HCT116 (cell line): ENCODE measurements around the gene SLC6A11. TPM values are rescaled to one million over a fixed set of nuclear protein-coding genes. Genes with fewer than 3 reads are reported as not detected.

Source experiments
- ATAC-seq: fragments of 200-7000 bp; cut with Tn5 transposase; 2 replicates; pipeline ENCODE4 v1.9.1; 2020; ENCODE audit warnings: mild to moderate bottlenecking, moderate library complexity
- BruUV-seq: library from RNA; stranded (reverse); fragments of 400-500 nt; replicated peaks from 2 replicates; lab custom pipeline; 2021; lab: Mats Ljungman, UMichigan
- CTCF ChIA-PET: fragments of 300-600 bp; sonication (Branson Sonifier 250); formaldehyde crosslinking; loops from one replicate; lab custom pipeline; 2021; ENCODE audit warnings: antibody characterized with exemption; lab: Charles Lee
- POLR2A ChIA-PET: fragments of 300-600, 350-600 bp; sonication (Branson Sonifier 250); formaldehyde crosslinking; loops from one replicate; lab custom pipeline; 2021; ENCODE audit warnings: antibody characterized with exemption; lab: Charles Lee
- RAD21 ChIA-PET, 2 experiments: fragments of 300-600 bp; sonication (Branson Sonifier 250); formaldehyde crosslinking; loops; one replicate each; lab custom pipeline; 2023; ENCODE audit warnings: low total read pairs in 2 of 2; ENCODE audit not compliant: uncharacterized antibody in 2 of 2, unreplicated experiment in 2 of 2, low non-redundant PET in 1 of 2; lab: Charles Lee
- DNase-seq: peaks from one replicate; pipeline ENCODE4 v3.0.0-alpha.2; 2010; ENCODE audit warnings: low read depth, low spot score
- H2AFZ ChIP-seq: fragments of 200-600 bp; shearing (Covaris generic), sonication (generic); 2 replicates; pipeline ENCODE4 v1.6.1; 2017; ENCODE audit warnings: low read depth, mixed run types, mixed read lengths, antibody characterized with exemption, low read length; ENCODE audit not compliant: poor library complexity, severe bottlenecking
- H3K27ac ChIP-seq: 2 replicates; pipeline ENCODE4 v1.5.1; 2012; ENCODE audit warnings: low read depth, low read length
- H3K27me3 ChIP-seq: fragments of 200-600 bp; sonication (generic); 2 replicates; pipeline ENCODE4 v1.6.1; 2016; ENCODE audit warnings: mixed run types, low read length, mixed read lengths; ENCODE audit not compliant: insufficient read depth
- H3K36me3 ChIP-seq, 2 experiments: fragments of 200-500 bp in 1 of 2; fragments of 200-600 bp in 1 of 2; sonication (Bioruptor generic) in 1 of 2; sonication (generic) in 1 of 2; 2 replicates each; pipeline versions ENCODE4 v1.5.1 to v1.6.1; 2014 to 2016; ENCODE audit warnings: low read length in 2 of 2, inconsistent platforms in 1 of 2, mixed read lengths in 1 of 2, mixed run types in 1 of 2; ENCODE audit not compliant: insufficient read depth in 2 of 2, control insufficient read depth in 1 of 2
- H3K4me1 ChIP-seq, 2 experiments: fragments of 200-600 bp in 1 of 2; sonication (generic) in 1 of 2; 2 replicates each; pipeline versions ENCODE4 v1.5.1 to v1.6.1; 2012 to 2017; ENCODE audit warnings: low read length in 2 of 2, inconsistent platforms in 1 of 2, mild to moderate bottlenecking in 1 of 2, mixed read lengths in 1 of 2, mixed run types in 1 of 2, moderate library complexity in 1 of 2; ENCODE audit not compliant: insufficient read depth in 2 of 2, control insufficient read depth in 1 of 2
- H3K4me2 ChIP-seq: fragments of 200-600 bp; sonication (generic); 2 replicates; pipeline ENCODE4 v1.6.1; 2017; ENCODE audit warnings: mixed run types, low read length, mixed read lengths
- H3K4me3 ChIP-seq, 2 experiments: fragments of 200-600 bp in 1 of 2; sonication (generic) in 1 of 2; replicated peaks in 1 of 2; 2 replicates each; pipeline ENCODE4 v1.5.1; 2011 to 2016; ENCODE audit warnings: low read length in 2 of 2, control low read depth in 1 of 2, low read depth in 1 of 2, mild to moderate bottlenecking in 1 of 2, mixed read lengths in 1 of 2, mixed run types in 1 of 2
- H3K79me2 ChIP-seq: fragments of 200-600 bp; sonication (generic); 2 replicates; pipeline ENCODE4 v1.6.1; 2017; ENCODE audit warnings: mild to moderate bottlenecking, mixed run types, low read length, moderate library complexity, mixed read lengths; ENCODE audit not compliant: insufficient read depth
- H3K9ac ChIP-seq: fragments of 200-600 bp; sonication (generic); 2 replicates; pipeline ENCODE4 v1.6.1; 2016; ENCODE audit warnings: low read length, mixed read lengths
- H3K9me2 ChIP-seq: fragments of 200-600 bp; sonication (generic), shearing (Covaris generic); 2 replicates; pipeline ENCODE4 v1.6.1; 2017; ENCODE audit warnings: mixed run types, mild to moderate bottlenecking, moderate library complexity; ENCODE audit not compliant: insufficient read depth
- H3K9me3 ChIP-seq, 2 experiments: fragments of 200-500 bp in 1 of 2; fragments of 200-600 bp in 1 of 2; sonication (Bioruptor generic) in 1 of 2; sonication (generic) in 1 of 2; 2 replicates each; pipeline ENCODE4 v1.6.1; 2014 to 2017; ENCODE audit warnings: low read length in 2 of 2, mixed read lengths in 2 of 2, inconsistent platforms in 1 of 2, low read depth in 1 of 2, mild to moderate bottlenecking in 1 of 2, mixed run types in 1 of 2, moderate library complexity in 1 of 2; ENCODE audit not compliant: control insufficient read depth in 1 of 2, insufficient read depth in 1 of 2
- H4K20me1 ChIP-seq: fragments of 200-600 bp; sonication (generic), shearing (Covaris generic); 2 replicates; pipeline ENCODE4 v1.6.1; 2017; ENCODE audit warnings: mixed run types, mild to moderate bottlenecking, moderate library complexity; ENCODE audit not compliant: insufficient read depth
- CBX3 ChIP-seq: IDR thresholded peaks from 2 replicates; pipeline ENCODE4 v1.6.1; 2012; ENCODE audit warnings: low read depth
- CEBPB ChIP-seq: IDR thresholded peaks from 2 replicates; pipeline ENCODE4 v1.6.1; 2012; ENCODE audit warnings: low read depth
- EGR1 ChIP-seq: IDR thresholded peaks from 2 replicates; pipeline ENCODE4 v1.6.1; 2012; ENCODE audit warnings: low read depth
- ELF1 ChIP-seq: IDR thresholded peaks from 2 replicates; pipeline ENCODE4 v1.6.1; 2012; ENCODE audit warnings: low read depth, borderline replicate concordance
- EZH2 ChIP-seq: fragments of 200-600 bp; sonication (generic); IDR thresholded peaks from 2 replicates; pipeline ENCODE4 v1.6.1; 2017; ENCODE audit warnings: antibody characterized with exemption, mixed run types
- EZH2phosphoT487 ChIP-seq: fragments of 200-600 bp; IDR thresholded peaks from 2 replicates; pipeline ENCODE4 v1.6.1; 2018; ENCODE audit warnings: antibody characterized with exemption, borderline replicate concordance
- FOSL1 ChIP-seq: IDR thresholded peaks from 2 replicates; pipeline ENCODE4 v1.6.1; 2012; ENCODE audit warnings: low read depth
- POLR2A ChIP-seq: IDR thresholded peaks from 2 replicates; pipeline ENCODE4 v1.7.0; 2011; ENCODE audit warnings: borderline replicate concordance; ENCODE audit not compliant: insufficient read depth, insufficient read length; ENCODE audit errors: extremely low read depth
- SP1 ChIP-seq: IDR thresholded peaks from 2 replicates; pipeline ENCODE4 v1.6.1; 2012; ENCODE audit warnings: low read depth
- YY1 ChIP-seq: IDR thresholded peaks from 2 replicates; pipeline ENCODE4 v1.6.1; 2011; ENCODE audit warnings: low read length, low read depth, moderate library complexity, mild to moderate bottlenecking; ENCODE audit not compliant: insufficient replicate concordance; ENCODE audit errors: extremely low read depth
- ZFX ChIP-seq: fragments of 450-650 bp; IDR thresholded peaks from 2 replicates; pipeline ENCODE4 v1.6.1; 2017
- ZNF274 ChIP-seq: fragments of 200-500 bp; sonication (Bioruptor generic); IDR thresholded peaks from 2 replicates; pipeline ENCODE4 v1.6.1; 2014; ENCODE audit warnings: mild to moderate bottlenecking, low read depth, low read length, inconsistent platforms
- intact Hi-C: fragments of 100-400 bp; cut with micrococcal nuclease; formaldehyde crosslinking; loops from 2 replicates; pipeline ENCODE4 v1.10.0; 2022
- total RNA-seq: library from RNA; stranded (reverse); gene quantifications from one replicate; pipeline ENCODE4 v1.2.1, GENCODE V29; 2021; ENCODE audit not compliant: unreplicated experiment
- TF ChIP-seq, protein P1 (sequence below), 3 experiments: fragments of 200-600 bp in 1 of 3; sonication (generic) in 1 of 3; IDR thresholded peaks in 2 of 3; conservative IDR thresholded peaks in 1 of 3; 2 replicates each; pipeline ENCODE4 v1.5.1; 2012 to 2017; ENCODE audit warnings: low read depth in 2 of 3, low read length in 2 of 3, antibody characterized with exemption in 1 of 3, borderline replicate concordance in 1 of 3, control low read depth in 1 of 3, mild to moderate bottlenecking in 1 of 3, mixed read lengths in 1 of 3, mixed run types in 1 of 3, moderate library complexity in 1 of 3; ENCODE audit not compliant: insufficient read depth in 1 of 3
- TF ChIP-seq, protein P2 (sequence below): IDR thresholded peaks from 2 replicates; pipeline ENCODE4 v1.6.1; 2011; ENCODE audit warnings: mild to moderate bottlenecking, low read length, moderate library complexity; ENCODE audit not compliant: insufficient replicate concordance; ENCODE audit errors: extremely low read depth
- TF ChIP-seq, protein P3 (sequence below): IDR thresholded peaks from 2 replicates; pipeline ENCODE4 v1.6.1; 2012
- TF ChIP-seq, protein P4 (sequence below): IDR thresholded peaks from 2 replicates; pipeline ENCODE4 v1.6.1; 2012

The SLC6A11 gene
- total RNA-seq, 1 experiment from 2014 or later = not detected

DNA sequence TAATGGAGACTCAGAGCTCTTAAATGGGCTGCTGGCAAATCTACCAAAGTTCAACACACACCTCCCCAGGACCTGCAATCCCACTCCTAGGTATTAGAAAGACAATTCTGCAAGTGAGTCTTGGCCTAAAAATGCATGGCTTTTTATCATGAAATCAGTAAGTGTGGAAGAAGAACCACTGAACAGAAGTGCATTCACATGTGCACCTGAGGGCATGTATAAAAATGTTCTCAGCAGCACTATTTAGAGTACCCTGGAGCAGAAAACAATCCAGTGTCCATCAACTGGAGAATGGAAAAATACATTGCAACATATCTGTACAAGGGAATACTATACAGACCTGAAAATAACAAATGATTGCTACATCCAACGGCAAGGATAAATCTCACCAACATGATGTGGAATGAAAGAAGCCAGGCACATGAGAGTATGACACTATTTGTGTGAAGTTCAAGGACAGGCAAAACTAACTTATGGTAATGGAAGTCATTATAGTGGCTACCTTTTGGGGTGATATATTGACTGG lies 168.4 kb downstream of the SLC6A11 start:
- POLR2A ChIA-PET = no interaction called here
- Histone ChIP-seq H2AFZ (no peak overlapping the region), H3K4me2 (no peak overlapping the region)
- no TSS peak for BruUV-seq
- TF ChIP-seq ELF1 (no peak), ZFX (no peak), CEBPB (no peak), SP1 (no peak), EZH2 (no peak), CBX3 (no peak), YY1 (no peak), EGR1 (no peak), POLR2A (no peak), EZH2phosphoT487 (no peak), ZNF274 (no peak), FOSL1 (no peak)
- TF ChIP-seq, protein P1, sequence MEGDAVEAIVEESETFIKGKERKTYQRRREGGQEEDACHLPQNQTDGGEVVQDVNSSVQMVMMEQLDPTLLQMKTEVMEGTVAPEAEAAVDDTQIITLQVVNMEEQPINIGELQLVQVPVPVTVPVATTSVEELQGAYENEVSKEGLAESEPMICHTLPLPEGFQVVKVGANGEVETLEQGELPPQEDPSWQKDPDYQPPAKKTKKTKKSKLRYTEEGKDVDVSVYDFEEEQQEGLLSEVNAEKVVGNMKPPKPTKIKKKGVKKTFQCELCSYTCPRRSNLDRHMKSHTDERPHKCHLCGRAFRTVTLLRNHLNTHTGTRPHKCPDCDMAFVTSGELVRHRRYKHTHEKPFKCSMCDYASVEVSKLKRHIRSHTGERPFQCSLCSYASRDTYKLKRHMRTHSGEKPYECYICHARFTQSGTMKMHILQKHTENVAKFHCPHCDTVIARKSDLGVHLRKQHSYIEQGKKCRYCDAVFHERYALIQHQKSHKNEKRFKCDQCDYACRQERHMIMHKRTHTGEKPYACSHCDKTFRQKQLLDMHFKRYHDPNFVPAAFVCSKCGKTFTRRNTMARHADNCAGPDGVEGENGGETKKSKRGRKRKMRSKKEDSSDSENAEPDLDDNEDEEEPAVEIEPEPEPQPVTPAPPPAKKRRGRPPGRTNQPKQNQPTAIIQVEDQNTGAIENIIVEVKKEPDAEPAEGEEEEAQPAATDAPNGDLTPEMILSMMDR (IDR thresholded peaks at IDR 0.05 in 2 of 3, conservative IDR thresholded peaks at IDR 0.05 in 1 of 3; ENCODE audit: borderline replicate concordance in 1 of 3, insufficient read depth in 1 of 3, low read depth in 2 of 3, low read length in 2 of 3) = no peak
- TF ChIP-seq, protein P2, sequence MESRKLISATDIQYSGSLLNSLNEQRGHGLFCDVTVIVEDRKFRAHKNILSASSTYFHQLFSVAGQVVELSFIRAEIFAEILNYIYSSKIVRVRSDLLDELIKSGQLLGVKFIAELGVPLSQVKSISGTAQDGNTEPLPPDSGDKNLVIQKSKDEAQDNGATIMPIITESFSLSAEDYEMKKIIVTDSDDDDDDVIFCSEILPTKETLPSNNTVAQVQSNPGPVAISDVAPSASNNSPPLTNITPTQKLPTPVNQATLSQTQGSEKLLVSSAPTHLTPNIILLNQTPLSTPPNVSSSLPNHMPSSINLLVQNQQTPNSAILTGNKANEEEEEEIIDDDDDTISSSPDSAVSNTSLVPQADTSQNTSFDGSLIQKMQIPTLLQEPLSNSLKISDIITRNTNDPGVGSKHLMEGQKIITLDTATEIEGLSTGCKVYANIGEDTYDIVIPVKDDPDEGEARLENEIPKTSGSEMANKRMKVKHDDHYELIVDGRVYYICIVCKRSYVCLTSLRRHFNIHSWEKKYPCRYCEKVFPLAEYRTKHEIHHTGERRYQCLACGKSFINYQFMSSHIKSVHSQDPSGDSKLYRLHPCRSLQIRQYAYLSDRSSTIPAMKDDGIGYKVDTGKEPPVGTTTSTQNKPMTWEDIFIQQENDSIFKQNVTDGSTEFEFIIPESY = no peak
- TF ChIP-seq, protein P3, sequence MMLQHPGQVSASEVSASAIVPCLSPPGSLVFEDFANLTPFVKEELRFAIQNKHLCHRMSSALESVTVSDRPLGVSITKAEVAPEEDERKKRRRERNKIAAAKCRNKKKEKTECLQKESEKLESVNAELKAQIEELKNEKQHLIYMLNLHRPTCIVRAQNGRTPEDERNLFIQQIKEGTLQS = no peak
- TF ChIP-seq, protein P4, sequence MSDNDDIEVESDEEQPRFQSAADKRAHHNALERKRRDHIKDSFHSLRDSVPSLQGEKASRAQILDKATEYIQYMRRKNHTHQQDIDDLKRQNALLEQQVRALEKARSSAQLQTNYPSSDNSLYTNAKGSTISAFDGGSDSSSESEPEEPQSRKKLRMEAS = no peak
- TF ChIP-seq, all 23 proteins: peak for 0
- no peaks in the 10 kb centered on the region for H3K9me3 ChIP-seq
- CTCF ChIA-PET = no interaction called here
- peaks cover 6 to 13% of the 10 kb centered on the region in 2 experiments for H3K4me1 ChIP-seq
- no peak for ATAC-seq
- no peak overlapping the region for H3K4me3 ChIP-seq
- H4K20me1 ChIP-seq = no peaks in the 10 kb centered on the region
- no peak overlapping the region for H3K27ac ChIP-seq
- DNase-seq = no peak
- peaks cover 69% of the 10 kb centered on the region for H3K27me3 ChIP-seq
- H3K36me3 ChIP-seq = no peaks in the 10 kb centered on the region
- RAD21 ChIA-PET = no interaction called here
- no peaks in the 10 kb centered on the region for H3K9me2 ChIP-seq
- H3K9ac ChIP-seq = no peak overlapping the region
- intact Hi-C loops = no loop called here
- no peaks in the 10 kb centered on the region for H3K79me2 ChIP-seq
